OCI-LY3 (cell line): ENCODE data around the gene CUL7.
"Not testable (repeated sequence)": the region's sequence is repeated elsewhere in the genome, so short reads cannot be mapped to it uniquely, and the experiment has no call there.

Experiments used
- CTCF ChIP-seq: fragments of 200-600, 300-600 bp; sonication (generic); IDR thresholded peaks from 2 replicates; pipeline ENCODE4 v1.5.1; 2014; ENCODE audit warnings: antibody characterized with exemption, low read length, low read depth
- EZH2phosphoT487 ChIP-seq: fragments of 200-600 bp; shearing (Covaris generic); IDR thresholded peaks from 2 replicates; pipeline ENCODE4 v1.6.1; 2018; ENCODE audit warnings: antibody characterized with exemption, mixed run types, low read depth

GRCh38 chr6:43041475-43041874 is 12.2 kb downstream of the CUL7 start:
- TF ChIP-seq CTCF, EZH2phosphoT487: not testable (repeated sequence)
